IPS DF 6.9 (cell line): ENCODE measurements around the gene CRABP1.

Experiments
- DNase-seq: peaks from one replicate; pipeline ENCODE4 v3.0.0-alpha.2; 2013; ENCODE audit warnings: low read depth, low spot score
- H3K27ac ChIP-seq: one replicate; pipeline ENCODE4 v1.5.1; 2013; ENCODE audit warnings: low read length, control low read depth
- H3K27me3 ChIP-seq: 2 replicates; pipeline ENCODE4 v1.6.1; 2013; ENCODE audit warnings: mild to moderate bottlenecking, low read length; ENCODE audit not compliant: control insufficient read depth, insufficient read depth
- H3K36me3 ChIP-seq: 2 replicates; pipeline ENCODE4 v1.6.1; 2013; ENCODE audit warnings: low read length; ENCODE audit not compliant: control insufficient read depth, insufficient read depth
- H3K4me1 ChIP-seq: 2 replicates; pipeline ENCODE4 v1.6.1; 2013; ENCODE audit warnings: low read length; ENCODE audit not compliant: control insufficient read depth, insufficient read depth
- H3K4me3 ChIP-seq: 2 replicates; pipeline ENCODE4 v1.5.1; 2013; ENCODE audit warnings: mild to moderate bottlenecking, low read length
- H3K9me3 ChIP-seq: 2 replicates; pipeline ENCODE4 v1.6.1; 2013; ENCODE audit warnings: low read length, inconsistent platforms; ENCODE audit not compliant: control insufficient read depth, insufficient read depth
- WGBS: extraction: QIAGEN DNeasy Blood & Tissue Kit; methylation state at CpG from one replicate; pipeline ENCODE4 v1.1.7; 2013; ENCODE audit warnings: mixed read lengths, missing lambda C conversion rate; ENCODE audit not compliant: insufficient read length, insufficient coverage; 5-methylcytosine and 5-hydroxymethylcytosine counted together

CRABP1 gene

GRCh38 chr15:78345396-78346125, 5.4 kb downstream of the CRABP1 start:
- Histone ChIP-seq H3K36me3 (peaks cover 21% of the 10 kb centered on the region; the same call in 1 of the 2 replicates), H3K4me3 (no peak overlapping the region), H3K9me3 (no peaks in the 10 kb centered on the region), H3K27ac (no peak overlapping the region), H3K4me1 (peaks cover 4% of the 10 kb centered on the region; the same call in 1 of the 2 replicates), H3K27me3 (no peaks in the 10 kb centered on the region; the same call in 1 of the 2 replicates)
- DNase-seq: no peak
- no CpG with 5 or more reads among the region's 9 CpGs for WGBS

GRCh38 chr15:78347586-78348543, 7.7 kb downstream of the CRABP1 start:
- H3K27me3 ChIP-seq: no peaks in the 10 kb centered on the region
- no peak overlapping the region for H3K4me3 ChIP-seq
- H3K27ac ChIP-seq: no peak overlapping the region
- no peaks in the 10 kb centered on the region for H3K9me3 ChIP-seq
- peaks cover 21% of the 10 kb centered on the region; the same call in 1 of the 2 replicates for H3K36me3 ChIP-seq
- no peaks in the 10 kb centered on the region for H3K4me1 ChIP-seq
- DNase-seq: no peak
- no CpG with 5 or more reads among the region's 17 CpGs for WGBS

- Histone ChIP-seq H3K4me1 (no peaks in the 10 kb centered on the region), H3K36me3 (peaks cover 17% of the 10 kb centered on the region; the same call in 1 of the 2 replicates), H3K4me3 (no peak overlapping the region), H3K9me3 (no peaks in the 10 kb centered on the region), H3K27me3 (no peaks in the 10 kb centered on the region), H3K27ac (no peak overlapping the region)
- no CpG with 5 or more reads among the region's 4 CpGs for WGBS
- no peak for DNase-seq
Measured at GRCh38 chr15:78350058-78350457, 9.9 kb downstream of the CRABP1 start.

- WGBS: no CpG with 5 or more reads among the region's 3 CpGs
- DNase-seq: no peak
- no peak overlapping the region for H3K4me3 ChIP-seq
- H3K36me3 ChIP-seq: peaks cover 14% of the 10 kb centered on the region; the same call in 1 of the 2 replicates
- no peaks in the 10 kb centered on the region for H3K4me1 ChIP-seq
- no peaks in the 10 kb centered on the region for H3K9me3 ChIP-seq
- H3K27ac ChIP-seq: no peak overlapping the region
- H3K27me3 ChIP-seq: no peaks in the 10 kb centered on the region
Measured at GRCh38 chr15:78351539-78351938, 11.4 kb downstream of the CRABP1 start.

DNA sequence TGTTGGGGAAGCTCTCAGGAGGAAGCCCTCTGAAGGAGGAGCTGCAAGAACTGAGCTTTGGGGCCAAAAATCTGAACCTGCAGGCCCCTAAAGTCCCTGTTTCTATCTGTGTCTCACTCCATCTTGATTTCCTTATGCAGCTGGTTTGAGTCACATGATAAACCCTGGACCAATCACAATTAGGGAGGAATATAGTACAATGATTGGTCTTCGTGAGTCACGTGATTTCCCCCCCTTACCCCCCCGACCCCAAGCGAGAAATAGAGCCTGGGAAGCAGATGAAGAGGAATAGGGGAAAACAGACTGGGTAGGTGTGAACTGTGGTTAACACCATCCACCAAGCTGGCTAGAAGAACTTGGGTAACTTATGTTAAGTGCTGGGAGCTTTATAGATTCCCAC, 12.9 kb downstream of the CRABP1 start:
- WGBS: no CpG with 5 or more reads among the region's 4 CpGs
- Histone ChIP-seq H3K27me3 (no peaks in the 10 kb centered on the region), H3K4me3 (no peak overlapping the region), H3K27ac (no peak overlapping the region), H3K36me3 (peaks cover 7% of the 10 kb centered on the region; the same call in 1 of the 2 replicates), H3K9me3 (no peaks in the 10 kb centered on the region), H3K4me1 (peaks cover 3% of the 10 kb centered on the region; the same call in 1 of the 2 replicates)
- DNase-seq: no peak

GRCh38 chr15:78355177-78355576, 15.0 kb downstream of the CRABP1 start:
- no peak for DNase-seq
- Histone ChIP-seq H3K4me3 (no peak overlapping the region), H3K9me3 (no peaks in the 10 kb centered on the region), H3K27ac (no peak overlapping the region), H3K36me3 (no peaks in the 10 kb centered on the region), H3K4me1 (peaks cover 3% of the 10 kb centered on the region; the same call in 1 of the 2 replicates), H3K27me3 (no peaks in the 10 kb centered on the region)
- WGBS: no CpG with 5 or more reads among the region's 8 CpGs

GRCh38 chr15:78358102-78358870, 18.1 kb downstream of the CRABP1 start:
- H3K9me3 ChIP-seq: no peaks in the 10 kb centered on the region
- peaks cover 3% of the 10 kb centered on the region for H3K4me1 ChIP-seq
- H3K27ac ChIP-seq: no peak overlapping the region
- no CpG with 5 or more reads among the region's 6 CpGs for WGBS
- no peaks in the 10 kb centered on the region for H3K27me3 ChIP-seq
- no peak for DNase-seq
- H3K36me3 ChIP-seq: no peaks in the 10 kb centered on the region
- no peak overlapping the region for H3K4me3 ChIP-seq

GRCh38 chr15:78359041-78359808, 19.1 kb downstream of the CRABP1 start:
- no peaks in the 10 kb centered on the region for H3K36me3 ChIP-seq
- H3K27ac ChIP-seq: no peak overlapping the region
- no peak overlapping the region for H3K4me3 ChIP-seq
- H3K9me3 ChIP-seq: no peaks in the 10 kb centered on the region
- H3K4me1 ChIP-seq: peaks cover 3% of the 10 kb centered on the region
- H3K27me3 ChIP-seq: no peaks in the 10 kb centered on the region
- DNase-seq: no peak
- WGBS: 100% methylated on average over 1 of the region's 3 CpGs

- Histone ChIP-seq H3K4me1 (peaks cover 3% of the 10 kb centered on the region), H3K27me3 (no peaks in the 10 kb centered on the region), H3K9me3 (no peaks in the 10 kb centered on the region), H3K4me3 (no peak overlapping the region), H3K27ac (no peak overlapping the region), H3K36me3 (no peaks in the 10 kb centered on the region)
- whole genome bisulfite sequencing: no CpG with 5 or more reads among the region's 6 CpGs
- no peak for DNase-seq
Measured at GRCh38 chr15:78360367-78360801, 20.2 kb downstream of the CRABP1 start.
